Activated T-helper 1 cell treated with Interleukin-2 at 50 U/mL for 16 hours (primary cell): ENCODE data around the gene GFOD2.
"Not testable (repeated sequence)": the region's sequence is repeated elsewhere in the genome, so short reads cannot be mapped to it uniquely, and the experiment has no call there.

Experiments
- DNase-seq: peaks from one replicate; pipeline ENCODE4 v3.0.0-alpha.2; 2020; ENCODE audit warnings: low read depth

GFOD2 gene

GRCh38 chr16:67701420-67701819 is 17.7 kb downstream of the GFOD2 start:
- DNase-seq: no peak

GRCh38 chr16:67699265-67699664 is 19.9 kb downstream of the GFOD2 start:
- no peak for DNase-seq

DNA sequence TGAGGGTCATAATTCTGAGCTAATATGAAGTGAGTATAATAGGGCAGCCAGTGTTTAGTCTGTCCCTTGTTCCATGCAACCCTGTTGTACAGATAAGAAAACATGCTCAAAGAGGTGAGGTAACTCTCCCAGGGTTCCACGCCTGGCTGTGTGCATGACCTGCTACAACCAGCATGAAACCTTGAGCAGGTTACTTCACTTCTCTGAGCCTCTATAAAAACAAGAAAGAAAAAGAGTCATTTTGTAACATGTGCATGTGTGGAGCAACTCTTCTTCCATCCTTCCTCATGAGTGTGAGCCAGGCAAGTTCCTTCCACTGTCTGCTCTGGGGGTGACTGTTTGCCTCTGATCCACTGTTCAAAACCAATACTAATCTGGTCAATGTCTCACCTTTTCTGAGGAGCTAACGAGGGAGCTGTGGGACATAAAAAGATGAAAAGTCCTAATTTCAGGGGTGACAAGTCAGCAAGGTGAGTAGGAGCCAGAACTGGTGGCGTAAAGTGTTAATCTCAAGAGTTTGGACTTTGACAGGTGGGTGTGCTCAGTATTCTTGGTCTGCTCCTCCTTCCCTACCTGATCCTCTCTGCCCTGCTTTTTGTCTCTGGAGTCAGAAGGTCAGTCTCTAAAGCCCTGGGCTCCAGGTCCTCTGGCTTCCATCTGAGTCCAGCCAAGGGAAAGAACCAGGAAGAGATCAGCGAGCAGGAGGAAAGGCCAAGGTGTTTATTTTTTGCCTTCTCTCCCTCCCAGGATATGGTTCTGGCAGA is 21.5 kb downstream of the GFOD2 start:
- DNase-seq: no peak

GRCh38 chr16:67694611-67695010 is 24.5 kb downstream of the GFOD2 start:
- DNase-seq: no peak

- not testable (repeated sequence) for DNase-seq
Observed at GRCh38 chr16:67693517-67694285, 25.4 kb downstream of the GFOD2 start.

DNA sequence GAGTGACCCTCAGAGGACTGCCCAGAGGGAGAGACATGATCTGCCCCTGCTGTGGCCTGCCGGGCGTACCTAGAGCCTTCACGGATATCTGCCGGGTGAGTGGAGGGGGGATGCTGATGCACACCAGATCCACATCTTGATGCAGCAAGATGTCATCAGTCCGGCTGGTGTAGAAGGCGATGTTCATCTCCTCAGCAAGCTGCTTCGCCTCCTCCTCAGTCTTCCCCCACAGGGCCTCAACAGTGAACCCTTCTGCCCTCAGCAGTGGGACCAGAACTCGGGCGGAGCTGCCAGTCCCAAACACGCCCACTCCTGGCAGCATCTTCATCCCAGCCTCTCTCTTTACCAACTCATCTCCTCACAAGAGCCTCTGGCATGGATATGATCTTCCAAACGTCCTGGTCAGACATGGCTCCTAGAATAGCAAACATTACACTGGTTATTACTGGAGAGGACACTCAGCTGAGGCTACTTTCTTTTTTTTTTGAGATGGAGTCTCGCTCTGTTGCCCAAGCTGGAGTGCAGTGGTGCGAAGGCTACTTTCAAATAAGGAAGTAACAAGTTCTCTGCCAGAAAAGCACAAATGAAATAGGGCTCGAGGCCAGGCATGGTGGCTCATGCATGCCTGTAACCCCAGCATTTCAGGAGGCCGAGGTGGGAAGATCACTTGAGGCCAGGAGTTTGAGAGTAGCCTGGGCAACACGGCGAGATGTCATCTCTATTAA is 33.6 kb downstream of the GFOD2 start:
- no peak for DNase-seq

DNA sequence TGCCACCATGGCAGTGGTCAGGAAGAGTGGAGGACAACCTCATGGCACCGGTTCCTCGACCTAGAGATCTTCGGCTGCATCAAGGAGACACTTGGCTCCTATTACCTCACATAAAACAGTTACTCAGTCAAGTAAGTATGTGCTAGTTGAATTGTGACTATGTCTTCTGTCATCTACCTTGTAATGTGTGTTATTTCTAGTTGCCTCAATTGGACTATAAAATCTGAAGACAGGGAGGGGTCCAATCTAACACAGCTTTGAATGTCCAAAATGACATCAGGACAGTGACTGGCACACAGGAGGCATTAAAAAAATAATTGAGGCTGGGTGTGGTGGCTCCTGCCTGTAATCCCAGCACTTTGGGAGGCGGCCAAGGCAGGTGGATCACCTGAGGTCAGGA is 35.3 kb downstream of the GFOD2 start:
- no peak for DNase-seq

DNA sequence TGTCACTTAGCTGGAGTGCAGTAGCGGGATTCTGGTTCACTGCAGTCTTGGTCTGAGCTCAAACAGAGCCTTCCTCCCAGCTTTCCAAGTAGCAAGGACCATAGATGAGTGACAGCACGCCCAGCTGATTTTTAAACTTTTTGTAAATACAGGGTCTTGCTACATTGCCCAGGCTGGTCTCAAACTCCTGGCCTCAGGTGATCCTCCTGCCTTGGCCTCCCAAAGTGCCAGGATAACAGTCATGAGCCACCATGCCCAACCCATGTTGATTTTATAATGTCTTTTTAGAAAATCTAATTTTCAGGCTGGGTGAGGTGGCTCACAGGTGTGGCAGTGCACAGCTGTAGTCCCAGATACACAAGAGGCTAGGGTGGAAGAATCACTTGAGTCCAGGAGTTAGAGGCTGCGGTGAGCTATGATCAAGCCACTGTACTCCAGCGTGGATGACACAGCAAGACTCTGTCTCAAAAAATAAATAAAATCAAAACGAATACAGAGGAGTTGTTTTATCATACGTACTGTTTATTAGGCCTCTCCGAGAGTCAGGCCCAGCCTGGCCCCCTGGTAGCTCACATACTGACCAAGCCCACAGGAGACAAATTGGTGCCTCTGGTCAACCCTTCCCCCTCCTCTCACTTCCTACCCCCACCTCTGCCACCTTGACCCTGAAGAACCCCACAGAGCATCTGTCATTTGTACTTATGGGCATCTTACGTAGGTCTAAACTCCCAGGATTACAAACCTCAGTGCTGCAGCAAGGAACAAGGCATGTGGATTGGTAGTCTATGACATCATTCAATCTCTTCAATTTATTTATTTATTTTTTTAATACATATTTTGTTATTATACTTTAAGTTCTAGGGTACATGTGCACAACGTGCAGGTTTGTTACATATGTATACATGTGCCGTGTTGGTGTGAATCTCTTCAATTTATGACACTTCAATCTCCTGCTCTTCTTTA is 38.9 kb downstream of the GFOD2 start:
- no peak for DNase-seq

- DNase-seq: no peak
Observed at GRCh38 chr16:67678354-67679023, 40.6 kb downstream of the GFOD2 start.

DNA sequence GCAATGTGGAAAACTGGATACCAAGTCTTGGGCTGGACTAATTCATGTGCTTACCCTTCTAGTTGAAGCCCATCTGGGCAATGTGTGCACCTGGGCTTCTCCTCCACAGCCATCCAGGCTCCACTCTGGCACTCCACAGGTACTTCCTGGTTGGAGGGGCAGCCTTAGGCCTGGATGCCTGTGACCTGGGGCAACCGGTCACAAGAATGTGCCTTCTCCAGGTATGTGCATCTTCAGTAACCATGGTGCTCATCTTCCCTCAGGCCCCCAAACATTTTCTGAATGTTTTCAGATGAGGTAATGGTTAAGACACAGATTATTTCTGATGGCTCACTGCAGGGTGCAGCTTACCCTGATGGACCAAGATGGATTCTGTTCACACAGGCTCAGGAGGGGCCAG is 41.4 kb downstream of the GFOD2 start:
- DNase-seq: no peak

- DNase-seq: no peak
Observed at GRCh38 chr16:67676939-67677338, 42.2 kb downstream of the GFOD2 start.

- no peak for DNase-seq
Observed at GRCh38 chr16:67676516-67676915, 42.6 kb downstream of the GFOD2 start.

GRCh38 chr16:67675999-67676398 is 43.1 kb downstream of the GFOD2 start:
- no peak for DNase-seq

- no peak for DNase-seq
Observed at GRCh38 chr16:67675579-67675935, 43.6 kb downstream of the GFOD2 start.

- DNase-seq: no peak
Observed at GRCh38 chr16:67674851-67675578, 44.1 kb downstream of the GFOD2 start.

- DNase-seq: no peak
Observed at GRCh38 chr16:67673712-67674580, 45.2 kb downstream of the GFOD2 start.

GRCh38 chr16:67672739-67673662 is 46.1 kb downstream of the GFOD2 start:
- no peak for DNase-seq

DNA sequence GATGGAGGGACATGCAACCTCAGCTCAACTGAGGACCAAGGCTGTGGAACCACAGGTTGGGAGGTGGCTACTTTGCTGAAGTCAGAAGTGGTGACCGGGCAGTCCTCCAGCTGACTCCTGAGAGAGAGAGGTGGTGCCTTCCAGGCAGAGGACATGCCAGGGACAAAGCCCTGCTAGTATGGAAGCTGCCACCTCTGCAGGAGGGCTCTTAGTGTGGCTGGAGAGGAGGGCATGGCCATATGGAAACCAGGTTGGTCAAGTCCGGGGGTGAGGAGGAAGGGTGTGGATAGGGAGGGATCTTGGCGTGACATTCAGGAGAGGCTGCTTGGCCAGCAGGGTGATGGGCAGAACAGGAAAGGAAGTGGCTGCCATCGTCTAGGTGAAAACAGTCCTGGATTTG is 46.8 kb downstream of the GFOD2 start:
- no peak for DNase-seq
